NCI-H2029 (cell line): Measurements from ENCODE around the gene RAD51B.
A peak's percentile ranks its signal among the peaks of the same experiment; 100 is the strongest.
"Not testable (repeated sequence)": the region's sequence is repeated elsewhere in the genome, so short reads cannot be mapped to it uniquely, and the experiment has no call there.

Experiments used
- DNase-seq: peaks from one replicate; lab custom pipeline; 2025; lab: John Stamatoyannopoulos, UW

RAD51B gene

DNA sequence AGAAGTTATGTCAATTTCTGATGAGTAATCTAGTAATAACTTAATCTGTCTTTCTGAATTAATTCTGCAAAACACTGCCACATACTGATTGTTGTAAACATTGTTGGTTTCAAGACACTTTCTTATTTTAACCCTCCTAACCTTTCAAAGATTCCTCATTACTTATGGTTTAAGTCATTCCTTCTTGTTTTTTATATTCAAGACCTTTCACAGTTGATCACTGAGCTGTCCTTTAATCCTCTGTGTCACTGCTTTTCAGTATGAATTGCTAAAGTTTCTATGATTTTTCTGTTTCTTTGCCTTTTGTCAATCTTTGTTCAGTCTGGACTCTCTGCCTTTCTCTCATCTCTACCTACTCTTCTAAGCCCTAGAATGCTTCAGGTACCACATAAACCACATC lies 164.7 kb downstream of the RAD51B start:
- no peak for DNase-seq

- no peak for DNase-seq
Measured at GRCh38 chr14:67986131-67986841, 166.7 kb downstream of the RAD51B start.

- DNase-seq = no peak
Measured at GRCh38 chr14:67987606-67988005, 168.0 kb downstream of the RAD51B start.

GRCh38 chr14:67988210-67988609 lies 168.6 kb downstream of the RAD51B start:
- not testable (repeated sequence) for DNase-seq

- no peak for DNase-seq
Measured at GRCh38 chr14:67990576-67990975, 171.0 kb downstream of the RAD51B start.

GRCh38 chr14:67994531-67994930 lies 175.0 kb downstream of the RAD51B start:
- DNase-seq = no peak

GRCh38 chr14:67996235-67996634 lies 176.7 kb downstream of the RAD51B start:
- no peak for DNase-seq

- DNase-seq = no peak
Measured at GRCh38 chr14:67998834-67999233, 179.3 kb downstream of the RAD51B start.

GRCh38 chr14:67999290-67999689 lies 179.7 kb downstream of the RAD51B start:
- no peak for DNase-seq

GRCh38 chr14:67999705-68000384 lies 180.3 kb downstream of the RAD51B start:
- no peak for DNase-seq

DNA sequence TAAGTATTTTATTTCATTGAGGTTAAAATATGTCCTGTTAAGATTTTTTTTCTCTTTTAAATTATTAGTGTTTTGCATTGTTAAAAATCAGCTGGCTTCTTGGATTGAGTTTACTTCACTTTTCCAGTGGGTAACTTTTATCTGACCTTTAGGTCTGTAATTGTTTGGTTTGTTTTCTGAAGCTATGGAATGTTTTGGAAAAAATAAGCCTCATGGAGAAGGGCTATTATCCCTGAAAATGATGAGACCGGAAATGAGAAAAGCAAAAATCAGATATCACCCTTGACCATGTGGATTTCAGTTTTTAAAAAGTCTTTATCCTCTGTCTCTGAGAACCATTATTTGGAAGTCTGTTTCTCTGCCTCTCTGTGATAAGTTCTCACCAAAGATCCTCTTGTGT lies 180.9 kb downstream of the RAD51B start:
- DNase-seq = no peak

- DNase-seq = no peak
Measured at GRCh38 chr14:68008491-68008890, 188.9 kb downstream of the RAD51B start.

DNA sequence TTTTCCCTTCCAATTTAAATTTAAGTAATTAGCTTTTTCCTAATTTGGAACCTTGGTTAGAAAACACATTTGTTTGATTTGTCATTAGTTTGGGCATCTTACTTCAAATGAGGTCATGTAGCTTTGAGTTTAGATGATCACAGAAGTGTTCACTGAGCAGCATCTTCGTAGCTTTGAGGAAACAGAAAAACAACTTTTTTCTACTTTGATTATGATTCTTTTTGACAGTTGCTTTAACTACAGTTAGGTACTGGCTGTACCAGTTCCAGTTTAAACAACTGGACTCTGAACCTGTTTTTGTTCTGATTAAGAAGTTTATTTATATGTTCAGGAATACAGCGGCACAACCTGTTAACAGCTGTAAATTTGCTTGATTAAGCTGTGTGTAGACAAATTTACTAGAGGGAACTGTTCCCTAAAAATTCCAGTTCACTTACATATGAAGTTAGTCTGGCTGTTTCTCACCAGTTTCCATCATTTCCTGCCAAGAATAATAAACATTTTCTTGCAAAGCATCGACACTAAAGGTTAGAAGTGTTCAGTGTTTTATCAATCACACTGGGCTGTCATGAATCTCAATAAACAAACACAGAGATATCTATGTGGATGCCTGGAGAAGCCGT lies 191.9 kb downstream of the RAD51B start:
- no peak for DNase-seq

DNA sequence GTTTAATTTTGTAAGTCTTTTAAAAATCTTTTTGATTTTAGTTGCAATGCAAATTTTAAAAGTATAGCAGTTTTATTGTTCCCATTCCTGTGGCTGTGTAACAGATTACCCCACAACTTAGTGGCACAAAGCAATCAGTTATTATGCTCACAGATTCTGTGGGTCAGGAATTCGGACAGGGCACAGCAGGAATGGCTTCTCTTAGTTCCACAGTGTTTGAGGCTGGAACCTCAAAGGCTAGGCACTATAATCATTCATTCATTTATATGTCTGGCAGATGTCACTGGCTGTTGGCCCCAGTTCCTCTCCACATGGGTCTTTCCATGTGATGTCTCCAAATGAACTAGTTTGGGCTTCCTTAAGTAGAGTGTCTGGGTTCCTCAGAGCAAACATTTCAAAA lies 193.3 kb downstream of the RAD51B start:
- no peak for DNase-seq

- DNase-seq = no peak
Measured at GRCh38 chr14:68013326-68013725, 193.7 kb downstream of the RAD51B start.

DNA sequence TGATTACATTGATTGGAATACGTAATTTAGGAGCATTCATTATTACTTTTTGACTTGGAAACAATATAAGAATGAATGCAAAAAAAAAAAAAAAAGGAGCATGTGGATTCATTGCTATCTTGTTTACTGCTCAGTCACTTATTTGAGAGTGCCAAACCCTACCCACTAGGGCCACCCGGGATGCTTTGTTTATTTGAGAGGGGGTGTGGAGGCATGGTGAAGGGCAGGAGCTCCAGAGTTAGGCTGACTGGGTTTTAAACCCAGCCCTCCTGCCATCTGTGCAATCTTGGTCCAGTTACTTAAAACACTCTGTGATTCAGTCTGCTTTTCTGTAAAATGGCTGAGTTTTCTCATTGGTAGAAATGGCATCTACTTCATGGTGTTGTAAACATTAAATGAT lies 195.2 kb downstream of the RAD51B start:
- DNase-seq = no peak

DNA sequence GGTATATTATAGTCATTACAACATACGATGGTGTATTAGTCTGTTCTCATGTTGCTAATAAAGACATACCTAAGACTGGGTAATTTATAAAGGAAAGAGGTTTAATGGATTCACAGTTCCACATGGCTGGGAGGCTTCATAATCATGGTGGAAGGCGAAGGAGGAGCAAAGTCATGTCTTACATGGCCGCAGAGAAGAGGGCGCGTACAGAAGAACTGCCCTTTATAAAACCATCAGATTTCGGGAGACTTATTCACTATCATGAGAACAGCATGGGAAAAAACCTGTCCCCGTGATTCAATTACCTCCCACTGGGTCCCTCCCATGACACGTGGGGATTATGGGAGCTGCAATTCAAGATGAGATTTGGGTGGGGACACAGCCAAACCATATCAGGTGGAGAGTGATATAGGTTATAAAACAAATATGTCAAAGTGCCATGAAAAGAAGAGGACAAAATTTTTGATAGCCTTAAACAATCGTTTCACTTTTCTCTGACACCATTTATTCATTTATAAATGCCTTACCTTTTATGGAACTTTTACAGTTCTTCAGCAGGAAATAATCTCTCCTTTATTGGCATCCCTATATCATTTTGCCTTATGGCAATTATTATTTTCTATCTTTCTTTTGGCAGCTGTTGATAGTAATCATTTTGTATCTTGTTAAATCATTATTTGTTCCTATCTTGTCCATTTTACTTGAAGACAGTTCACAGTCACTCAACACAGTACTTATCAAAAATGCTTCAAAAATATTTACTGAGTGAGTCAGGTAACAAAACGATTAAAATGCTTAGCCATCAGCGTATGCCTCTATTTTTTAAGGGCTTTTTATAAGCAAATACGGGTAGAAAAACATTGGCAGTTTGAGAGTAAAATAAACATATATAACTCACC lies 196.0 kb downstream of the RAD51B start:
- no peak for DNase-seq

- DNase-seq = no peak
Measured at GRCh38 chr14:68016255-68016914, 196.8 kb downstream of the RAD51B start.

DNA sequence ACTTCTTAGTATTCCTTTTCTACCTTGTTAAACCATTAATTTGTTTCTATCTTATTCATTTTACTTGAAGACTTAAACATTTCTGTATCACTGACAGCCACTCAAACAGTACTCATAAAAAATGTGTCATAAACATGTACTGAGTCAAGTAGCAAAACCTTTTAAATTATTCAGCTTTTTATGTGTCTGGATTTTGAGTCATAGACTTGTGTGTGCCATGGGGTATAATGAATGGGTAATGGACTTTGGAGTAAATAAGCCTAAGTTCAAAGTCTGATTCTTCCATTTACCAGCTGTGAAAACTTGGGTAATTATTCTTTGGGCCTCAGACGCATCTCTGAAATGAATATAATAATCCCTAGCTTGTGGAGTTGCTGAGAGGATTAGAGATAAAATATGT lies 199.0 kb downstream of the RAD51B start:
- no peak for DNase-seq

GRCh38 chr14:68020493-68020892 lies 200.9 kb downstream of the RAD51B start:
- DNase-seq = no peak

GRCh38 chr14:68020999-68021663 lies 201.6 kb downstream of the RAD51B start:
- DNase-seq = peak; percentile 17
